HL-60 (cell line): ENCODE results near the gene MLLT6.

Experiments used
- POLR2AphosphoS5 ChIP-seq: IDR thresholded peaks from 2 replicates; pipeline ENCODE4 v1.6.1; 2012; ENCODE audit warnings: low read depth
- TF ChIP-seq, protein P1 (sequence below): IDR thresholded peaks from one replicate; pipeline ENCODE4 v1.5.1; 2011; ENCODE audit warnings: low read length, control low read depth, inconsistent platforms; ENCODE audit not compliant: insufficient read depth

DNA sequence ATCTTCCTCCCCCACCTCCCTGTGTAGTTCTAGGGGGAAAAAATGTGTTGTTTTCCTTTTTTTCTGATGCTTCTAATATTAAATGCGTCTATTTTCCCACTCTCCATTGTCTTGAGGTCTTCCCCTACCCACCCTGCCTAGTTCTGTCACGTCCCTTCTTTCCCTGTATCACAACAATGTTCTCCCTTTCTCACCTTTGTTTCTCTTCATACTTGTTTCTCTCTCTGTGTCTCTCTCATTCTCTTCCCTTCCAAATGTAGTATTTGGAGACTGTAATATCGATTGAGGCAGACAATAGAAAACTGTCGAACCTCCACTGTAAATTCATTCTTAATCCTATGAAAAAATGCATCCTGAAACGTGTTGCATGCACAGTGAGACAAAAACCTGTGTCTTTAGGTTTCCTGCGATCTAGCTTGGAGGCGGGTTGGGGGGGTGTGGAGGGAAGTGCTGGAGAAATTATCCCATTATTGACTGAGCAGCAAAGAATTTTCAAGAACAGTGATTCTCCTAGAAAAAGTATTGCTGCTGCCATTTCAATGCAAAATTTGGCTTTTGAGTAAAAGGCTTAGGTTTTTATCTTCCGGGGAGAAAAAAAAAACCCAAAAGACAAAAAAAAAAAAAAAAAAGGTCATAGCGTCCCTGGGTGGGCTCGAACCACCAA lies 46.2 kb downstream of the MLLT6 start:
- TF ChIP-seq, protein P1, sequence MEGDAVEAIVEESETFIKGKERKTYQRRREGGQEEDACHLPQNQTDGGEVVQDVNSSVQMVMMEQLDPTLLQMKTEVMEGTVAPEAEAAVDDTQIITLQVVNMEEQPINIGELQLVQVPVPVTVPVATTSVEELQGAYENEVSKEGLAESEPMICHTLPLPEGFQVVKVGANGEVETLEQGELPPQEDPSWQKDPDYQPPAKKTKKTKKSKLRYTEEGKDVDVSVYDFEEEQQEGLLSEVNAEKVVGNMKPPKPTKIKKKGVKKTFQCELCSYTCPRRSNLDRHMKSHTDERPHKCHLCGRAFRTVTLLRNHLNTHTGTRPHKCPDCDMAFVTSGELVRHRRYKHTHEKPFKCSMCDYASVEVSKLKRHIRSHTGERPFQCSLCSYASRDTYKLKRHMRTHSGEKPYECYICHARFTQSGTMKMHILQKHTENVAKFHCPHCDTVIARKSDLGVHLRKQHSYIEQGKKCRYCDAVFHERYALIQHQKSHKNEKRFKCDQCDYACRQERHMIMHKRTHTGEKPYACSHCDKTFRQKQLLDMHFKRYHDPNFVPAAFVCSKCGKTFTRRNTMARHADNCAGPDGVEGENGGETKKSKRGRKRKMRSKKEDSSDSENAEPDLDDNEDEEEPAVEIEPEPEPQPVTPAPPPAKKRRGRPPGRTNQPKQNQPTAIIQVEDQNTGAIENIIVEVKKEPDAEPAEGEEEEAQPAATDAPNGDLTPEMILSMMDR, result no peak
- TF ChIP-seq POLR2AphosphoS5, result no peak
